Calu3 (cell line): ENCODE measurements around the gene RGMA. TPM values are rescaled to one million over a fixed set of nuclear protein-coding genes. Genes with fewer than 3 reads are reported as not detected.
A peak's percentile ranks its signal among the peaks of the same experiment; 100 is the strongest.

Source experiments
- BruUV-seq: library from RNA; stranded (reverse); fragments of 400-500 nt; replicated peaks from 2 replicates; lab custom pipeline; 2021; lab: Mats Ljungman, UMichigan
- CTCF ChIA-PET: fragments of 300-600 bp; sonication (Branson Sonifier 250); formaldehyde crosslinking; loops from one replicate; lab custom pipeline; 2022; ENCODE audit warnings: antibody characterized with exemption; lab: Charles Lee
- DNase-seq: peaks from one replicate; pipeline ENCODE4 v3.0.0; 2022
- H3K27ac Mint-ChIP-seq: one replicate; pipeline ENCODE4 v1.8.0; 2022; ENCODE audit warnings: mixed read lengths; ENCODE audit not compliant: unreplicated experiment
- H3K27me3 Mint-ChIP-seq: one replicate; pipeline ENCODE4 v1.8.0; 2022; ENCODE audit warnings: mixed read lengths; ENCODE audit not compliant: unreplicated experiment
- H3K36me3 Mint-ChIP-seq: one replicate; pipeline ENCODE4 v1.8.0; 2022; ENCODE audit warnings: mild to moderate bottlenecking, moderate library complexity, mixed read lengths; ENCODE audit not compliant: insufficient read depth, unreplicated experiment
- H3K4me1 Mint-ChIP-seq: one replicate; pipeline ENCODE4 v1.8.0; 2022; ENCODE audit warnings: mild to moderate bottlenecking, low read depth, mixed read lengths; ENCODE audit not compliant: unreplicated experiment
- H3K4me3 Mint-ChIP-seq: one replicate; pipeline ENCODE4 v1.8.0; 2022; ENCODE audit warnings: mild to moderate bottlenecking, low read depth, moderate library complexity, mixed read lengths; ENCODE audit not compliant: unreplicated experiment
- H3K9me3 Mint-ChIP-seq: one replicate; pipeline ENCODE4 v1.8.0; 2022; ENCODE audit warnings: low read depth, mixed read lengths; ENCODE audit not compliant: unreplicated experiment
- intact Hi-C: fragments of 100-400 bp; cut with micrococcal nuclease; formaldehyde crosslinking; loops from one replicate; pipeline ENCODE4 v1.10.0; 2022; ENCODE audit not compliant: unreplicated experiment
- total RNA-seq: library from RNA; stranded (reverse); gene quantifications from 2 replicates; pipeline ENCODE4 v1.2.3, GENCODE V29; 2022
- TF ChIP-seq, protein P1 (sequence below): fragments of 200-600 bp; IDR thresholded peaks from one replicate; pipeline ENCODE4 v1.8.0; 2022; ENCODE audit warnings: antibody characterized with exemption; ENCODE audit not compliant: unreplicated experiment

Gene RGMA
- total RNA-seq, 1 experiment from 2014 or later = 0.78 TPM

GRCh38 chr15:93031103-93031464 lies 57.9 kb downstream of the RGMA start:
- intact Hi-C loops = no loop called here

GRCh38 chr15:93030430-93031102 lies 58.4 kb downstream of the RGMA start:
- CTCF ChIA-PET = interaction anchor here (0.6 to 5.6 kb wide), 9 partner anchors 10 to 1089 kb away, joined by 3 to 75 read pairs (median 4); no protein-coding TSS in a partner anchor
- H3K4me1 Mint-ChIP-seq = peaks cover 23% of the 10 kb centered on the region
- H3K27ac Mint-ChIP-seq = peak overlapping the region; percentile 35
- DNase-seq = peak; percentile 78
- peaks cover 38% of the 10 kb centered on the region for H3K36me3 Mint-ChIP-seq
- H3K27me3 Mint-ChIP-seq = no peaks in the 10 kb centered on the region
- intact Hi-C loops = loop anchor here (1.0 kb wide), 1 partner anchor 1090 kb away; no protein-coding TSS in a partner anchor
- no peaks in the 10 kb centered on the region for H3K9me3 Mint-ChIP-seq
- H3K4me3 Mint-ChIP-seq = no peak overlapping the region
- BruUV-seq = no TSS peak
- TF ChIP-seq, protein P1, sequence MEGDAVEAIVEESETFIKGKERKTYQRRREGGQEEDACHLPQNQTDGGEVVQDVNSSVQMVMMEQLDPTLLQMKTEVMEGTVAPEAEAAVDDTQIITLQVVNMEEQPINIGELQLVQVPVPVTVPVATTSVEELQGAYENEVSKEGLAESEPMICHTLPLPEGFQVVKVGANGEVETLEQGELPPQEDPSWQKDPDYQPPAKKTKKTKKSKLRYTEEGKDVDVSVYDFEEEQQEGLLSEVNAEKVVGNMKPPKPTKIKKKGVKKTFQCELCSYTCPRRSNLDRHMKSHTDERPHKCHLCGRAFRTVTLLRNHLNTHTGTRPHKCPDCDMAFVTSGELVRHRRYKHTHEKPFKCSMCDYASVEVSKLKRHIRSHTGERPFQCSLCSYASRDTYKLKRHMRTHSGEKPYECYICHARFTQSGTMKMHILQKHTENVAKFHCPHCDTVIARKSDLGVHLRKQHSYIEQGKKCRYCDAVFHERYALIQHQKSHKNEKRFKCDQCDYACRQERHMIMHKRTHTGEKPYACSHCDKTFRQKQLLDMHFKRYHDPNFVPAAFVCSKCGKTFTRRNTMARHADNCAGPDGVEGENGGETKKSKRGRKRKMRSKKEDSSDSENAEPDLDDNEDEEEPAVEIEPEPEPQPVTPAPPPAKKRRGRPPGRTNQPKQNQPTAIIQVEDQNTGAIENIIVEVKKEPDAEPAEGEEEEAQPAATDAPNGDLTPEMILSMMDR = peak; percentile 85

More at GRCh38 chr15:93031103-93031464, 57.9 kb downstream of the RGMA start:
- CTCF ChIA-PET = interaction anchor here (1.3 to 5.6 kb wide), 5 partner anchors 57 to 1089 kb away, joined by 4 to 75 read pairs (median 9); no protein-coding TSS in a partner anchor
- H3K9me3 Mint-ChIP-seq = no peaks in the 10 kb centered on the region
- peaks cover 23% of the 10 kb centered on the region for H3K4me1 Mint-ChIP-seq
- DNase-seq = no peak
- H3K27ac Mint-ChIP-seq = no peak overlapping the region
- TF ChIP-seq, protein P1 = no peak
- no TSS peak for BruUV-seq
- H3K36me3 Mint-ChIP-seq = peaks cover 32% of the 10 kb centered on the region
- no peak overlapping the region for H3K4me3 Mint-ChIP-seq
- H3K27me3 Mint-ChIP-seq = no peaks in the 10 kb centered on the region

- TF ChIP-seq, protein P1 = no peak
- CTCF ChIA-PET = interaction anchor here (0.6 to 5.6 kb wide), 9 partner anchors 11 to 1090 kb away, joined by 3 to 75 read pairs (median 4); no protein-coding TSS in a partner anchor
- no TSS peak for BruUV-seq
- Mint-ChIP-seq H3K9me3 (no peaks in the 10 kb centered on the region), H3K4me3 (no peak overlapping the region), H3K27me3 (no peaks in the 10 kb centered on the region), H3K36me3 (peaks cover 44% of the 10 kb centered on the region), H3K27ac (peak overlapping the region; percentile 35), H3K4me1 (peaks cover 23% of the 10 kb centered on the region)
- intact Hi-C loops = loop anchor here (1.0 kb wide), 1 partner anchor 1090 kb away; no protein-coding TSS in a partner anchor
- DNase-seq = no peak
Observed at GRCh38 chr15:93029836-93030429, 59.1 kb downstream of the RGMA start.

- no peaks in the 10 kb centered on the region for H3K27me3 Mint-ChIP-seq
- no TSS peak for BruUV-seq
- no peaks in the 10 kb centered on the region for H3K9me3 Mint-ChIP-seq
- H3K4me3 Mint-ChIP-seq = no peak overlapping the region
- intact Hi-C loops = no loop called here
- DNase-seq = no peak
- H3K27ac Mint-ChIP-seq = no peak overlapping the region
- H3K4me1 Mint-ChIP-seq = peaks cover 23% of the 10 kb centered on the region
- CTCF ChIA-PET = interaction anchor here (1.2 to 5.6 kb wide), 5 partner anchors 15 to 1090 kb away, joined by 3 to 75 read pairs (median 9); no protein-coding TSS in a partner anchor
- TF ChIP-seq, protein P1 = no peak
- H3K36me3 Mint-ChIP-seq = peaks cover 50% of the 10 kb centered on the region
Observed at GRCh38 chr15:93029214-93029835, 59.7 kb downstream of the RGMA start.
